ENCODE measurements around the gene CYP39A1.

DNA sequence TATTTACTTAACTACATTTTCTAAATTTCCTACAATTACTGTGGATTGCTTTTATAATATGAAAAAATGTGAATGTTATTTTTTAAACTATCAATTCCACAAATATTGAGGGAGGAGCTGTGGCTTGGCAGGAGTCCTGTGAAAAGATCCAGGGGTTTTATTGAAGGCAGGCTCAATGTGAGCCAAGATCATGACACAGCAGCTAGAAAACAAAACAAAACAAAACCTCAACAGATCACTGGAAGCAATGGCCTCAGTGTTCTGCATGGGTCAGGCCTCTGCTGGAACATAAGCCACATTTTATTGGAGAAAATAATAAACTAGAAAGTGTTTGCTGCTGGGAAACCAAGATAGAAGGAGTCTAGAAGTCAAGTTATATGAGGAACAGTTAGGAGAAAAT lies 142.0 kb downstream of the CYP39A1 start:
- TF ChIP-seq, protein P1, sequence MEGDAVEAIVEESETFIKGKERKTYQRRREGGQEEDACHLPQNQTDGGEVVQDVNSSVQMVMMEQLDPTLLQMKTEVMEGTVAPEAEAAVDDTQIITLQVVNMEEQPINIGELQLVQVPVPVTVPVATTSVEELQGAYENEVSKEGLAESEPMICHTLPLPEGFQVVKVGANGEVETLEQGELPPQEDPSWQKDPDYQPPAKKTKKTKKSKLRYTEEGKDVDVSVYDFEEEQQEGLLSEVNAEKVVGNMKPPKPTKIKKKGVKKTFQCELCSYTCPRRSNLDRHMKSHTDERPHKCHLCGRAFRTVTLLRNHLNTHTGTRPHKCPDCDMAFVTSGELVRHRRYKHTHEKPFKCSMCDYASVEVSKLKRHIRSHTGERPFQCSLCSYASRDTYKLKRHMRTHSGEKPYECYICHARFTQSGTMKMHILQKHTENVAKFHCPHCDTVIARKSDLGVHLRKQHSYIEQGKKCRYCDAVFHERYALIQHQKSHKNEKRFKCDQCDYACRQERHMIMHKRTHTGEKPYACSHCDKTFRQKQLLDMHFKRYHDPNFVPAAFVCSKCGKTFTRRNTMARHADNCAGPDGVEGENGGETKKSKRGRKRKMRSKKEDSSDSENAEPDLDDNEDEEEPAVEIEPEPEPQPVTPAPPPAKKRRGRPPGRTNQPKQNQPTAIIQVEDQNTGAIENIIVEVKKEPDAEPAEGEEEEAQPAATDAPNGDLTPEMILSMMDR (IDR thresholded peaks at IDR 0.05) = no peak
- no peak for TF ChIP-seq POLR2A (IDR thresholded peaks at IDR 0.05)
